Globus pallidus (tissue), 1 donor: ENCODE measurements around the gene CCL18.
"Not testable (repeated sequence)": the region's sequence is repeated elsewhere in the genome, so short reads cannot be mapped to it uniquely, and the experiment has no call there.

Experiments
- DNase-seq: peaks from one replicate; pipeline ENCODE4 v3.0.0-alpha.2; 2015; ENCODE audit warnings: low spot score

CCL18 gene

GRCh38 chr17:36104701-36105181 lies 40.7 kb downstream of the CCL18 start:
- no peak for DNase-seq

GRCh38 chr17:36105781-36106492 lies 41.9 kb downstream of the CCL18 start:
- DNase-seq, result no peak

GRCh38 chr17:36106493-36106835 lies 42.4 kb downstream of the CCL18 start:
- DNase-seq, result no peak

GRCh38 chr17:36107660-36108059 lies 43.6 kb downstream of the CCL18 start:
- DNase-seq, result no peak

- DNase-seq, result not testable (repeated sequence)
Observed at GRCh38 chr17:36108265-36108664, 44.2 kb downstream of the CCL18 start.

- no peak for DNase-seq
Observed at GRCh38 chr17:36111068-36111490, 47.0 kb downstream of the CCL18 start.

- DNase-seq, result no peak
Observed at GRCh38 chr17:36112572-36112971, 48.5 kb downstream of the CCL18 start.

- not testable (repeated sequence) for DNase-seq
Observed at GRCh38 chr17:36113131-36113530, 49.1 kb downstream of the CCL18 start.

- not testable (repeated sequence) for DNase-seq
Observed at GRCh38 chr17:36114971-36115648, 51.0 kb downstream of the CCL18 start.

GRCh38 chr17:36115649-36115977 lies 51.5 kb downstream of the CCL18 start:
- DNase-seq, result not testable (repeated sequence)

- no peak for DNase-seq
Observed at GRCh38 chr17:36117505-36118382, 53.7 kb downstream of the CCL18 start.

GRCh38 chr17:36118477-36119353 lies 54.6 kb downstream of the CCL18 start:
- DNase-seq, result no peak

GRCh38 chr17:36120221-36120620 lies 56.1 kb downstream of the CCL18 start:
- DNase-seq, result no peak

GRCh38 chr17:36121099-36121498 lies 57.0 kb downstream of the CCL18 start:
- not testable (repeated sequence) for DNase-seq
